A673 (cell line): ENCODE data around the gene NAALADL2. TPM values are rescaled to one million over a fixed set of nuclear protein-coding genes. Genes with fewer than 3 reads are reported as not detected.

Source experiments
- BruUV-seq: library from RNA; stranded (reverse); fragments of 400-500 nt; replicated peaks from 2 replicates; lab custom pipeline; 2021; lab: Mats Ljungman, UMichigan
- CTCF ChIA-PET: fragments of 300-600 bp; sonication (Branson Sonifier 250); formaldehyde crosslinking; loops from one replicate; lab custom pipeline; 2022; ENCODE audit warnings: antibody characterized with exemption; lab: Charles Lee
- POLR2A ChIA-PET: fragments of 300-600 bp; sonication (Branson Sonifier 250); formaldehyde crosslinking; loops from one replicate; lab custom pipeline; 2022; ENCODE audit warnings: antibody characterized with exemption; ENCODE audit not compliant: low non-redundant PET; lab: Charles Lee
- DNase-seq: peaks from one replicate; pipeline ENCODE4 v3.0.0-alpha.2; 2015; ENCODE audit warnings: low spot score
- H3K27ac ChIP-seq: fragments of 200-600 bp; sonication (generic); 2 replicates; pipeline ENCODE4 v1.5.1; 2016; ENCODE audit warnings: mixed run types, low read depth, mild to moderate bottlenecking, mixed read lengths, antibody characterized with exemption, low read length; ENCODE audit not compliant: poor library complexity, severe bottlenecking
- H3K27me3 ChIP-seq: fragments of 200-600 bp; sonication (generic); replicated peaks from 2 replicates; pipeline ENCODE4 v1.6.1; 2017; ENCODE audit warnings: mixed run types, low read depth, mild to moderate bottlenecking, mixed read lengths, antibody characterized with exemption, low read length; ENCODE audit not compliant: insufficient read depth, poor library complexity
- H3K36me3 ChIP-seq: fragments of 200-600 bp; sonication (generic); 2 replicates; pipeline ENCODE4 v1.6.1; 2016; ENCODE audit warnings: mixed run types, mild to moderate bottlenecking, mixed read lengths, antibody characterized with exemption, low read length; ENCODE audit not compliant: insufficient read depth, poor library complexity, severe bottlenecking
- H3K4me1 ChIP-seq: fragments of 200-600 bp; sonication (generic); 2 replicates; pipeline ENCODE4 v1.6.1; 2017; ENCODE audit warnings: mixed run types, mild to moderate bottlenecking, mixed read lengths, antibody characterized with exemption, low read length; ENCODE audit not compliant: insufficient read depth, poor library complexity, severe bottlenecking
- H3K4me3 ChIP-seq: fragments of 200-600 bp; sonication (generic); 2 replicates; pipeline ENCODE4 v1.5.1; 2016; ENCODE audit warnings: low read depth, mixed run types, mild to moderate bottlenecking, mixed read lengths, low read length; ENCODE audit not compliant: poor library complexity, severe bottlenecking
- H3K9me3 ChIP-seq: fragments of 200-600 bp; sonication (generic); 2 replicates; pipeline ENCODE4 v1.6.1; 2016; ENCODE audit warnings: mixed run types, low read depth, mild to moderate bottlenecking, mixed read lengths, antibody characterized with exemption, low read length; ENCODE audit not compliant: poor library complexity, severe bottlenecking
- EZH2 ChIP-seq: fragments of 200-600 bp; sonication (generic); IDR thresholded peaks from 2 replicates; pipeline ENCODE4 v1.6.1; 2017; ENCODE audit warnings: borderline replicate concordance, low read depth, mild to moderate bottlenecking, mixed read lengths, antibody characterized with exemption, low read length; ENCODE audit not compliant: poor library complexity, severe bottlenecking
- intact Hi-C: fragments of 100-400 bp; cut with micrococcal nuclease; formaldehyde crosslinking; loops from one replicate; pipeline ENCODE4 v1.10.0; 2022; ENCODE audit not compliant: unreplicated experiment
- total RNA-seq: library from RNA; stranded (reverse); gene quantifications from 2 replicates; pipeline ENCODE4 v1.2.3, GENCODE V29; 2021
- TF ChIP-seq, protein P1 (sequence below): fragments of 300-800, 200-600 bp; sonication (generic); conservative IDR thresholded peaks from 2 replicates; pipeline ENCODE4 v1.5.1; 2017; ENCODE audit warnings: low read depth, mild to moderate bottlenecking, antibody characterized with exemption, low read length, moderate library complexity, mixed read lengths

The NAALADL2 gene
- total RNA-seq, 1 experiment from 2014 or later = 0.64 TPM

DNA sequence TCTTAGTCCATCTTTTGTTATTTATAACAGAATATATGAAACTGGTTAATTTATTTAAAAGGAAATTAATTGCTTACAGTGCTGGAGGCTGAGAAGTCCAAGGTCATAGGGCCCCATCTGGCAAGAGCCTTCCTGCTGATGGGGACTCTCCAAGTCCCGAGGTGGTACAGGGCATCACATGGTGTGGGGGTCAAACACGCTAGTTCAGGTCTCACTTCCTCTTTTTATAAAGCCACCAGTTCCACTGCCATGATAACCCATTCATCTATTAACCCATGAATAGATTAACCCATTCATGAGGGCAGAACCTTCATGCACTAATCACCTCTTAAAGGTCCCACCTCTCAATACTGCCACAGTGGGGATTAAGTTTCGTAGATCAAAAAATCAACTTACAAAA is 659.3 kb downstream of the NAALADL2 start:
- H3K36me3 ChIP-seq = no peaks in the 10 kb centered on the region
- H3K27ac ChIP-seq = no peak overlapping the region
- H3K27me3 ChIP-seq = no peaks in the 10 kb centered on the region
- intact Hi-C loops = no loop called here
- TF ChIP-seq EZH2 = no peak
- TF ChIP-seq, protein P1, sequence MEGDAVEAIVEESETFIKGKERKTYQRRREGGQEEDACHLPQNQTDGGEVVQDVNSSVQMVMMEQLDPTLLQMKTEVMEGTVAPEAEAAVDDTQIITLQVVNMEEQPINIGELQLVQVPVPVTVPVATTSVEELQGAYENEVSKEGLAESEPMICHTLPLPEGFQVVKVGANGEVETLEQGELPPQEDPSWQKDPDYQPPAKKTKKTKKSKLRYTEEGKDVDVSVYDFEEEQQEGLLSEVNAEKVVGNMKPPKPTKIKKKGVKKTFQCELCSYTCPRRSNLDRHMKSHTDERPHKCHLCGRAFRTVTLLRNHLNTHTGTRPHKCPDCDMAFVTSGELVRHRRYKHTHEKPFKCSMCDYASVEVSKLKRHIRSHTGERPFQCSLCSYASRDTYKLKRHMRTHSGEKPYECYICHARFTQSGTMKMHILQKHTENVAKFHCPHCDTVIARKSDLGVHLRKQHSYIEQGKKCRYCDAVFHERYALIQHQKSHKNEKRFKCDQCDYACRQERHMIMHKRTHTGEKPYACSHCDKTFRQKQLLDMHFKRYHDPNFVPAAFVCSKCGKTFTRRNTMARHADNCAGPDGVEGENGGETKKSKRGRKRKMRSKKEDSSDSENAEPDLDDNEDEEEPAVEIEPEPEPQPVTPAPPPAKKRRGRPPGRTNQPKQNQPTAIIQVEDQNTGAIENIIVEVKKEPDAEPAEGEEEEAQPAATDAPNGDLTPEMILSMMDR = no peak
- H3K9me3 ChIP-seq = no peaks in the 10 kb centered on the region
- no TSS peak for BruUV-seq
- no peaks in the 10 kb centered on the region for H3K4me1 ChIP-seq
- POLR2A ChIA-PET = no interaction called here
- CTCF ChIA-PET = no interaction called here
- DNase-seq = no peak
- H3K4me3 ChIP-seq = no peak overlapping the region

DNA sequence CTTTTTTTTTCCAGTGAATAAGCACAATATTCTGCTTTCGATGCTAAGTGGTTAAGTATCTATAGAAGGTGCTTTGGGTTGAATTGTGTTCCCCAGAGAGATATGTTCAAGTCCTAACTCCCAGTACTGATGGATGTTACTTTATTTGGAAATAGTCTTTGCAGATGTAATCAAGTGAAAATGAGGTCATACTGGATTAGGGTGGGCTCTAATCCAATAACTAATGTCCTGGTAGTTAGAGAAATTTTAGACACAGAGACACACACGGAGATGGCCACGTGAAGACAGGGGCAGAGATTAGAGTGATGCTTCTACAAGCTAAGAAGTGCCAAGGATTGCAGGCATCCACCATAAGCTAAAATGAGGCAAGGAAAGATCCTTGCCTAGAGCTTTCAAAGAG is 662.3 kb downstream of the NAALADL2 start:
- Histone ChIP-seq H3K4me3 (no peak overlapping the region), H3K9me3 (no peaks in the 10 kb centered on the region), H3K27ac (no peak overlapping the region), H3K4me1 (no peaks in the 10 kb centered on the region), H3K36me3 (no peaks in the 10 kb centered on the region), H3K27me3 (no peaks in the 10 kb centered on the region)
- BruUV-seq = no TSS peak
- intact Hi-C loops = no loop called here
- ChIA-PET CTCF (no interaction called here), POLR2A (no interaction called here)
- TF ChIP-seq, protein P1 = no peak
- TF ChIP-seq EZH2 = no peak
- no peak for DNase-seq

DNA sequence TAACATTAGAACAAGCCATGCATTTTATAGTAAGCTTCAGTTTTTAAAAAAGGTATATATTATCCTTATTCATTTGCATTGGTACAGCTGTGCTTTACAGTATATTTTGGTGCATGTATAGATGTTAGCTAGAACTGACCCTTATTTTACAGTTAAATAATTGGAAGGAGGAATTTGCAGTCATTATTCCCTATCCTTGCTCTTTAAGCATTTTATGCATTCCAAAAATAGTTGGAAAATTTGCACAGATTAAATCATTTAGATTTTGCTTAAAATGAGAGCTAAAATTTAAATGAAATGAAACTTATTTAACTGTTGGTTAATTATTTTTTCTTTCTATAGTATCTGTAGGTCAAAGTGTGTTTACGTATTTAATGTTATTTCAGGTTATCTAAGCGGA is 667.1 kb downstream of the NAALADL2 start:
- H3K4me3 ChIP-seq = peak overlapping the region; percentile 32
- H3K4me1 ChIP-seq = no peaks in the 10 kb centered on the region
- no peaks in the 10 kb centered on the region for H3K27me3 ChIP-seq
- ChIA-PET POLR2A (interaction anchor here (0.6 kb wide), 2 partner anchors 21 to 152 kb away, joined by 3 to 7 read pairs; no protein-coding TSS in a partner anchor), CTCF (no interaction called here)
- intact Hi-C loops = no loop called here
- DNase-seq = no peak
- H3K27ac ChIP-seq = no peak overlapping the region
- no TSS peak for BruUV-seq
- H3K36me3 ChIP-seq = no peaks in the 10 kb centered on the region
- TF ChIP-seq, protein P1 = no peak
- TF ChIP-seq EZH2 = no peak
- H3K9me3 ChIP-seq = no peaks in the 10 kb centered on the region
